Loucy (cell line): ENCODE measurements around the gene ZNF765.

Experiments
- CTCF ChIP-seq: fragments of 200-600 bp; sonication (generic); conservative IDR thresholded peaks from 2 replicates; pipeline ENCODE4 v1.5.1; 2014; ENCODE audit warnings: mild to moderate bottlenecking, antibody characterized with exemption, low read length
- EZH2phosphoT487 ChIP-seq: fragments of 200-600 bp; IDR thresholded peaks from 2 replicates; pipeline ENCODE4 v1.6.1; 2018; ENCODE audit warnings: antibody characterized with exemption, mild to moderate bottlenecking, moderate library complexity, borderline replicate concordance

DNA sequence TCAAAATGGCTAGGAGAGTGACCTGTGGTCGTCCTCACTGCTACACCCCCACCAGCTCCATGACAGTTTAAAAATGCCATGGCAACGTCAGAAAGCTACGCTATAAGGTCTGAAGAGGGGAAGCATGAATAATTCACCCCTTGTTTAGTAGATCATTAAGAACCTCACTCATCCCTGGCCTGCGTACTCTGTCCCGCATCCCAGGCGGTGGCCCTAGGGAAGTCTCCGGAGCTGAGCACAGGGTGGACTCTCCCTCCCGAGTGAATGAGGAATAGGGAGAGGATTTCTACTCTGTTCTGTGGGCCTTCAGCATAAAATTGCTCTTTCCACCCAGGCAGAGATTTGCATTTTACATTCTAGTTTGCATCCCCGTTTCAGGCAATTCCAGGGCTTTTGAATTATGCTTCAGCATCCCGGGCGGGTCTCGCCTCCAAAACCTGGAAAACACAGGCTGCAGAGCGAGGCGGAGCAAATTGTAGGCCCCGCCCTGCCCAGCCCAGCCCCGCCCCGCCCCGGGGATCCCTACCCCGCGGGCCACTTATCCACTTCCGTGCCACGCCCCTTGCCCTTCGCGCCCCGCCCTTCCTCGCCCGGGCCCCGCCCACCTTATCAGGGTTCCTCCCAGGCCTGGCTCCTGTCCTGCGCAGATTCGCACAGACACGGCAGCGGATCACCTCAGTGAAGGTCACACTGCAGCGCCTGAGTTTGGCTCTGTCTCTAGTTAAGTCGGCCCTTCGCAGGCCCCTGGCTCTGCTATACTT lies 36.9 kb upstream of the ZNF765 start:
- TF ChIP-seq CTCF = no peak
- no peak for TF ChIP-seq EZH2phosphoT487
